ENCODE measurements around the gene FOXL3.

FOXL3 gene

DNA sequence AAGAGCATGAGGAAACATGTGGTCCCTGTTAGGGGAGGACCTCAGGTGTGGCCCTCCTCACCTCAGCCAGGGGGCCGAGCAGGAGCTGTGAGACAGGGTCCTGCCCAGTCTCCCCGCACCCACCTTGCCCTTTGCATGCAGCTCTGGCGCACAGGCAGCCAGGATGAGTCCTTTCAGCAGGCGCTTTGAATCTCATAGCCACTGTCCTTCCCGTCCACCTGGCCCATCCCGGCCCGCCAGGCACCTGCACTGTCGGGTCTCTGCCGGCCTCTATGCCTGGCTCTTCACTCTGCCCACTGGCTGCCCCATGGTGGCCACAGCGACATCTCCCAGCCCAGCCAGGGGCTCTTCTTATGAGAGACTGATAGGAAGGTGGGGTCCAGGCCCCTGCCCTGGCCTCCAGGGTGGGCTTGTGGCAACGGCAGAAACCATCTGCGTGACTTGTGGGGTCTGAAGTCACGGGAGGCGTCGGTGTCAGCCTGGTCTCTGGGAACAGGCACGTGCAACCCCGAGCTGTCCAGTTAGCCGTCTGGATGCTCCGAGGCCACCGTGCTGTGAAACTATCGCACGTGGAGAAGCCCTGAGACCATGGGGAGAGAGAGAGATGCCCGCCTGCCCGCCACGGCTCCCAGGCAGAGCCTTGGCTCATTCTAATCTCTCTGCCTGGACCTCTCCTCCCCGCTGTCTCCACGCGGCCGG, 37.4 kb downstream of the FOXL3 start:
- H3K4me3 ChIP-seq (ENCODE audit: control insufficient read depth, low read depth, low read length) = no peak overlapping the region
- no peak for DNase-seq (ENCODE audit: low read depth)
- TF ChIP-seq, protein P1, sequence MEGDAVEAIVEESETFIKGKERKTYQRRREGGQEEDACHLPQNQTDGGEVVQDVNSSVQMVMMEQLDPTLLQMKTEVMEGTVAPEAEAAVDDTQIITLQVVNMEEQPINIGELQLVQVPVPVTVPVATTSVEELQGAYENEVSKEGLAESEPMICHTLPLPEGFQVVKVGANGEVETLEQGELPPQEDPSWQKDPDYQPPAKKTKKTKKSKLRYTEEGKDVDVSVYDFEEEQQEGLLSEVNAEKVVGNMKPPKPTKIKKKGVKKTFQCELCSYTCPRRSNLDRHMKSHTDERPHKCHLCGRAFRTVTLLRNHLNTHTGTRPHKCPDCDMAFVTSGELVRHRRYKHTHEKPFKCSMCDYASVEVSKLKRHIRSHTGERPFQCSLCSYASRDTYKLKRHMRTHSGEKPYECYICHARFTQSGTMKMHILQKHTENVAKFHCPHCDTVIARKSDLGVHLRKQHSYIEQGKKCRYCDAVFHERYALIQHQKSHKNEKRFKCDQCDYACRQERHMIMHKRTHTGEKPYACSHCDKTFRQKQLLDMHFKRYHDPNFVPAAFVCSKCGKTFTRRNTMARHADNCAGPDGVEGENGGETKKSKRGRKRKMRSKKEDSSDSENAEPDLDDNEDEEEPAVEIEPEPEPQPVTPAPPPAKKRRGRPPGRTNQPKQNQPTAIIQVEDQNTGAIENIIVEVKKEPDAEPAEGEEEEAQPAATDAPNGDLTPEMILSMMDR (IDR thresholded peaks at IDR 0.05; ENCODE audit: control insufficient read depth, insufficient read depth, low read depth, low read length, missing control alignments) = no peak

DNA sequence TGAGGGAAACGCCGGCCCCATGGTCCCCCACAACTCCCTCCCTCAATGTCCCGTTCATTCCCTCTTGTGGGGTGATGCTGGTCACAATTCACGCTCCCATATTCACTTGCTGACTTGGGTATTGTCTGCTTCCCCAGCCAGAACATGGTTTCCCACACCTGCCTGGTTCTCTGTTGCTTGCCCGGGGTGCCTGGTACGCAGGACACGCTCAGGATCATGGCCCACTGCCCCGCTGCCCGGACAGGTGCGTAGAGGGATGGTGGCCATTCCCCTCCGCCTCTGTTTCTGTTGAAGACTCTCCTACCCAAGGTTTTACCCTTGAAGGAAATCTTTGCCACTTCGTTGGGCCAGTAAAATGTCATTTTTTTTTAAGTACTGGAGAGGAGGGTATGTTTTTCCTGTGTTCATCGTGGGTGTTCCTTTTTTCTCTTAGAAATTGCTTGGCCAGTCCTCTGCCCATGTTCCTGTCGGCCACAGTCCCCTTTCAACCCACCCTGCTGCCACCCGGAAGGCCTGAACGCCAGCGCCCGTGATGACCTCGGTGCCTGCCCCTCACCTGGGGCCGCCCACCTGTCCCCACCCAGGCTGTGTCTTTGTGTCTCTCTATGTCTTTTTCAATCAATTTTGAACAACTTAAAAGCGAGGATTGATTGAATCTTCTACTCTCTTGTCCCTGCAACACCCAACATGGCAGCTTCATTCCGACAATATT, 38.2 kb downstream of the FOXL3 start:
- TF ChIP-seq, protein P1 (IDR thresholded peaks at IDR 0.05; ENCODE audit: control insufficient read depth, insufficient read depth, low read depth, low read length, missing control alignments) = no peak
- H3K4me3 ChIP-seq (ENCODE audit: control insufficient read depth, low read depth, low read length) = no peak overlapping the region
- DNase-seq (ENCODE audit: low read depth) = no peak

DNA sequence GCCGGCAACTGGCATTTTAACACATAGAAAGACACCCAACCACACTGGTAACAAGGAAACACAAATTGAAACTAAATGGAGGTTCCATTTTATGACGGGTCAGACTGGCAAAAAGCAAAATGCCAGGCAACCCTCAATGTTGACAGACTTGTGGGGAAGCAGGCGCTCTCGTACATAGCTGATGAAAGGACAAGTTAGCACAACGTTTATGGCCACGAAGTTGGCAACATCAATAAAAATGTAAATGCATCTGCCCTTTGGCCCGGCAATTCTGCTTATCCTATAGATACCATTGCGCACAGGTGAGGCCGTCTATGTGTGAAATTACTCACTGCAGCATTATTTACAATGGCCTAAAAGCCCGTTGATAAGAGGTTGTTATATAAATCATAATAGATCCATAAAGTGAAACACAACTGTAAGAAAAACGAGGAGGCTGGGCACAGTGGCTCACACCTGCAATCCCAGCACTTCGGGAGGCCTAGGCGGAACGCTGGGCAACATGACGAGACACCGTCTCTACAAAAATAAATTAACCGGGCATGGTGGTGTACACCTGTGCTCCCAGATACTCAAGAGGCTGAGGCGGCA, 39.8 kb downstream of the FOXL3 start:
- TF ChIP-seq, protein P1 (IDR thresholded peaks at IDR 0.05; ENCODE audit: control insufficient read depth, insufficient read depth, low read depth, low read length, missing control alignments) = no peak
- DNase-seq (ENCODE audit: low read depth) = no peak
- no peak overlapping the region for H3K4me3 ChIP-seq (ENCODE audit: control insufficient read depth, low read depth, low read length)

DNA sequence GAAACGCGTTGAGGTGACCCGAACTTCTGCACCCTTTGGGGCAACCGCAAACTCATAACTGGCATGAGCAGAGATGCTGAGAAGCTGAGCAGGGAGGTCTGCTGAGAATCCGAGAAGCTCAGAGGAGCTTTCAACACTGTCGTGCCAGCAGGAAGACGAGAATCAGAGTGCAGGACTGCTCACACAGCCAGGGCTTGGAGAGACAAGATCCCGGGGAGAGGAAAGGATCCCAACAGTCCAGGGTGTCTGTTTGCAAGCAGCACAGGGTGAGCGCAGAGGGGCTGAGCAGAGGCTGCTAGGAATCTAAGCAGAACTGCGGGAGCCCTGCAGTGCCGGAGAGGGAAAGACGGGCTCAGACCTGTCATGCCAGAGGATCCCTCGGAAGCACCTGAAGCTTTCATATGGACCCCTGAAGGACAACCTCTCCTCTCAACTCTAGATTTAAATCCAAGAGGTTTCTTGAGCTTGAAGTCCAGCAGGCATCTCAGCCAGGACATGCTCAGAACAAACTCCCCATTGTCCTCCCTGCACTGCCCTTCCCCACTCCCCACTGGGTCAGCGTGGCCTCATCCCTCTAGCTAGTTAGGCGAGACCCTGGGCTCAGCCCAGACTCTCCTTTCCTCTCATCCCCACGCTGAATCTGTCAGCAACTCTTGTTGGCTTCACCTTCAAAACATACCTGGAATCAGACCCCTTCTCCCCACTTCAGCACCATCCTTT, 40.7 kb downstream of the FOXL3 start:
- TF ChIP-seq, protein P1 (IDR thresholded peaks at IDR 0.05; ENCODE audit: control insufficient read depth, insufficient read depth, low read depth, low read length, missing control alignments) = no peak
- no peak for DNase-seq (ENCODE audit: low read depth)
- no peak overlapping the region for H3K4me3 ChIP-seq (ENCODE audit: control insufficient read depth, low read depth, low read length)

DNA sequence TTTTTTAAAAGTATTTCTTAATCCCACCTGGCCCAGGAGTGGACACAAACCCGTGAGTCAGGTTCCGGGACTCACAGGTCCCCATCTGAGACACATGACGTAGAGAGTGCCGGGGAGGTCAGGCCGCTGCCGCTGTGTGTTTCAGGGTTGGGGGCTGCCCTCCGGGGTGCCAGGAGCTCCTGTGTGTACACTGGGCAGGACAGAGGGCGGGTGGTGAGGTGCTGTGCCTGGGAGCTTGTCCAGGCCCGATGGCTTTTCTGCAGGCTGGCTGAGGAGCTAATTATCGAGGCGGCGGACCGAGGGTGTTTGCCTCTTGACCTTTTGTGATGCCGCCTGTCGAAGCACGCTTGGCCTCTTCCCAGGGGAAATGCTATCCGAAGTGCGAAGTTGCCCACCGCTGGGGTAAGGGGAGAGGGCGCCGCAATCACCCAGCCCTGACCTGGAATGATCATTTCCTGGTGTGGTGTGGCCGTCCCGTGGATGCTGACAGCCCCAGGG, 42.1 kb downstream of the FOXL3 start:
- TF ChIP-seq, protein P1 (IDR thresholded peaks at IDR 0.05; ENCODE audit: control insufficient read depth, insufficient read depth, low read depth, low read length, missing control alignments) = no peak
- H3K4me3 ChIP-seq (ENCODE audit: control insufficient read depth, low read depth, low read length) = no peak overlapping the region
- DNase-seq (ENCODE audit: low read depth) = no peak
